Erythroblast (primary cell): ENCODE data around the gene YPEL4.

ENCODE experiments used
- GATA1 ChIP-seq: IDR thresholded peaks from 2 replicates; pipeline ENCODE4 v1.6.1; 2011; ENCODE audit warnings: low read depth, mild to moderate bottlenecking, control low read depth, low read length, moderate library complexity
- POLR2A ChIP-seq: IDR thresholded peaks from 2 replicates; pipeline ENCODE4 v1.6.1; 2011; ENCODE audit warnings: mild to moderate bottlenecking, low read length

DNA sequence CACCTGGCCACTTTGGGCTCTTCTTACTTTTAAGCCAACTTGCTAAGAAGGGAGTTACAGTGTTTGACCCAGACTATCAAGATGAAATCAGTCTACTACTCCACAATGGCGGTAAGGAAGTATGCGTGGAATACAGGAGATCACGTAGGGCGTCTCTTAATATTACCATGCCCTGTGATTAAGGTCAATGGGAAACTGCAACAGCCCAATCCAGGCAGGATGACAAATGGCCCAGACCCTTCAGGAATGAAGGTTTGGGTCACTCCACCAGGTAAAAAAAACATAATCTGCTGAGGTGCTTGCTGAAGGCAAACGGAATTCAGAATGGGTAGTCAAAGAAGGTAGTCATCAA lies 1.0 kb upstream of the YPEL4 start:
- TF ChIP-seq POLR2A (no peak), GATA1 (no peak)
